ENCODE data around the gene NRARP. TPM values are rescaled to one million over a fixed set of nuclear protein-coding genes. Genes with fewer than 3 reads are reported as not detected.

NRARP gene, protein sequence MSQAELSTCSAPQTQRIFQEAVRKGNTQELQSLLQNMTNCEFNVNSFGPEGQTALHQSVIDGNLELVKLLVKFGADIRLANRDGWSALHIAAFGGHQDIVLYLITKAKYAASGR
- total RNA-seq = 10 to 100 TPM in 1 of 2 donors, 1 to 10 TPM in 1; 5.6 to 13.3 TPM

DNA sequence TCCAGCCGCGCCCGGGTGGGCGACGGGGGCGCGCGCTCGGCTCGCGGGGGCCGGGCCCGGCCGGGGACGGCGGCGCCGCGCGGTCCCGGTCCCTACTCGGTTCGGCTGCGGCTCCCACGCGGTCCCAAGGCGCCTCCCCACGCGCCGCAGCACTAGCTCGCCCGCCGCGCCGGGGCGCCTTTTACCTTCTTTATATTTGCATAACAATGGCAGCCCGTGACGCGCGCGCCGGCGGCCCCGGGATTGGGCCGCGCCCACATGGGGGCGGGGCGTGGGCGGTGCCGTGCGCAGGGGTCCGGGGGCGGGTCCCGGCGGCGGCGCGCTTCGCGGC, at the start of gene NRARP:
NRARP (minus strand) TSS at position 154 of the 331 bp plus-strand sequence. CDS start 343 bp downstream, outside the sequence.
- H3K36me3 ChIP-seq = no peaks in the 10 kb centered on the region
- H3K27me3 ChIP-seq = peaks cover 0 to 4% of the 10 kb centered on the region in 2 donors
- DNase-seq (ENCODE audit: low spot score) = peak; percentile 87
- peak within 1 kb of the TSS; percentile 79 to 83 for H3K27ac ChIP-seq
- H3K4me3 ChIP-seq = peak within 1 kb of the TSS; percentile 46 to 66
- H3K4me1 ChIP-seq = peaks cover 0 to 89% of the 10 kb centered on the region in 2 donors
- H3K9me3 ChIP-seq = no peaks in the 10 kb centered on the region
- TF ChIP-seq, protein P1, sequence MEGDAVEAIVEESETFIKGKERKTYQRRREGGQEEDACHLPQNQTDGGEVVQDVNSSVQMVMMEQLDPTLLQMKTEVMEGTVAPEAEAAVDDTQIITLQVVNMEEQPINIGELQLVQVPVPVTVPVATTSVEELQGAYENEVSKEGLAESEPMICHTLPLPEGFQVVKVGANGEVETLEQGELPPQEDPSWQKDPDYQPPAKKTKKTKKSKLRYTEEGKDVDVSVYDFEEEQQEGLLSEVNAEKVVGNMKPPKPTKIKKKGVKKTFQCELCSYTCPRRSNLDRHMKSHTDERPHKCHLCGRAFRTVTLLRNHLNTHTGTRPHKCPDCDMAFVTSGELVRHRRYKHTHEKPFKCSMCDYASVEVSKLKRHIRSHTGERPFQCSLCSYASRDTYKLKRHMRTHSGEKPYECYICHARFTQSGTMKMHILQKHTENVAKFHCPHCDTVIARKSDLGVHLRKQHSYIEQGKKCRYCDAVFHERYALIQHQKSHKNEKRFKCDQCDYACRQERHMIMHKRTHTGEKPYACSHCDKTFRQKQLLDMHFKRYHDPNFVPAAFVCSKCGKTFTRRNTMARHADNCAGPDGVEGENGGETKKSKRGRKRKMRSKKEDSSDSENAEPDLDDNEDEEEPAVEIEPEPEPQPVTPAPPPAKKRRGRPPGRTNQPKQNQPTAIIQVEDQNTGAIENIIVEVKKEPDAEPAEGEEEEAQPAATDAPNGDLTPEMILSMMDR (IDR thresholded peaks at IDR 0.05) = no peak

DNA sequence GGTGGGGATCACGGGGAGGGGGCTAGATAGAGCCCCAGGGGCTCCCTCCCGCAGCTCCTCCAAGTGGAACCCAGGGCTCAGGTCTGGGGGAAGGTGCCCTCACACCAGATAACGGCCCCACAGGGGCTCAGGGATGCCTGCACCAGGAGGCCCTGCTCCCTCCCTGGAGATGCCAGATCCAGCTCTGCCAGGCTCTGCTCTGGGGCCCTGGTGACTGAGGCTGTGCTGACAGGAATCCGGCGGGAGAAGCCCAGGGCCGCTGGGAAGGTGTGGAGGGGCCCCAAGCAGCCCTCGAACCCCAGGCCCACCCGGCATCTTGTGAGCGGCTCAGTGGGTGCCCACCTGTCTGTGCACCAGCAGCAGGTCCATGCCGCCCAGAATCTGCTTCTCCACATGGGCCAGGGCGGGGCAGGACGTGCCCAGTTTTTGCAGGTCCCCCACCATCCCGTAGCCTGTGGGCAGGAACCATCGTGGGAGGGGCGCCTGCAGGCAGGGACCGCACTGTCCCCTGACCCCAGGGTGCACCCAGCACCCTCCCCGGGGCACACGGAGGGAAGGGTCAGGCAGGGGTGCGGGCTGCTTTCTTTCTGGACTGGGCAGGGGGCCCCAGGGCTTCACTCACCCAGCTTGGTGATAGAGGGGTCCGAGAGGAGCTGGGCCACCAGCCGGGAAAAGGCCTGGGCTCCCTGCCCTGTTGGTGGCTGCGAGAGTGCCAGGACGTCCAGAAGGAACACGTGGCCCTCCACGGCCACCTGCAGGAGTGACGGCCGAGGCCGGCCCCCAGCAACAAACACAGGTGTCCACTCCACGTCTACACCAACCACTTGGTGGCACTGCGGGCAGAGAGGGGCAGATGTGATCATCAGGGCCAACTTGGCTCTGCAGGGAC, 48.9 kb upstream of the NRARP start:
- no peaks in the 10 kb centered on the region for H3K27me3 ChIP-seq
- no peak overlapping the region for H3K27ac ChIP-seq
- H3K4me1 ChIP-seq = peaks cover 0 to 14% of the 10 kb centered on the region in 2 donors
- peaks cover 0 to 15% of the 10 kb centered on the region in 2 donors for H3K9me3 ChIP-seq
- no peak overlapping the region for H3K4me3 ChIP-seq
- no peaks in the 10 kb centered on the region for H3K36me3 ChIP-seq
- no peak for DNase-seq (ENCODE audit: low spot score)
- TF ChIP-seq, protein P1 (IDR thresholded peaks at IDR 0.05) = no peak

- peaks cover 0 to 14% of the 10 kb centered on the region in 2 donors for H3K4me1 ChIP-seq
- no peak overlapping the region for H3K27ac ChIP-seq
- no peaks in the 10 kb centered on the region for H3K36me3 ChIP-seq
- H3K27me3 ChIP-seq = no peaks in the 10 kb centered on the region
- H3K4me3 ChIP-seq = no peak overlapping the region
- H3K9me3 ChIP-seq = peaks cover 0 to 15% of the 10 kb centered on the region in 2 donors
- no peak for DNase-seq (ENCODE audit: low spot score)
- TF ChIP-seq, protein P1 (IDR thresholded peaks at IDR 0.05) = no peak
Measured at GRCh38 chr9:137349471-137350033, 47.5 kb upstream of the NRARP start.

GRCh38 chr9:137348769-137349470, 46.8 kb upstream of the NRARP start:
- DNase-seq (ENCODE audit: low spot score) = no peak
- Histone ChIP-seq H3K27me3 (no peaks in the 10 kb centered on the region), H3K4me3 (no peak overlapping the region), H3K36me3 (no peaks in the 10 kb centered on the region), H3K9me3 (peaks cover 0 to 15% of the 10 kb centered on the region in 2 donors), H3K27ac (no peak overlapping the region), H3K4me1 (peaks cover 0 to 14% of the 10 kb centered on the region in 2 donors)
- TF ChIP-seq, protein P1 (IDR thresholded peaks at IDR 0.05) = no peak

DNA sequence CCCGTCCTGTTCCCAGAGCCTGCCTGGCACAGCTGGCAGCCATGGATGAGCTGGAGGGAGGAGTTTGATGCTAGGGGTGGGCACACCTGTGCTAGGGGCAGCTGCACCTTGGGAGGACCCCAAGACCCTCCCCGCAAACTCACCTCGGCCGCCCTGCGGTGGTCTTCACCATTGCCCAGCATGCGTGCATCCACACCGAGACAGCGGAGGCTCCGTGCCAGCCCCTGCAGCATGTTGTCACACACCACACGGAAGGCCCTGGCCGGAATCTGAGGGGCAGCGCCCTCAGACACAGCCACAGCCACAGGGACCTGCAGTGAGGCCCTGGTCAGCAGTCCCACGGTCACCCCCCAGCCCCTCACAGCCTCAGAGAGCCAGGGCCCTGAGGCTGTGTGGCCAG, 45.9 kb upstream of the NRARP start:
- TF ChIP-seq, protein P1 (IDR thresholded peaks at IDR 0.05) = no peak

More for the DNA sequence above, 45.9 kb upstream of the NRARP start:
- no peak overlapping the region for H3K27ac ChIP-seq
- H3K4me1 ChIP-seq = peaks cover 0 to 7% of the 10 kb centered on the region in 2 donors
- H3K36me3 ChIP-seq = no peaks in the 10 kb centered on the region
- peaks cover 0 to 18% of the 10 kb centered on the region in 2 donors for H3K9me3 ChIP-seq
- no peak for DNase-seq (ENCODE audit: low spot score)
- no peak overlapping the region for H3K4me3 ChIP-seq
- no peaks in the 10 kb centered on the region for H3K27me3 ChIP-seq
